K562 (cell line): ENCODE results near the gene ZNF628. TPM values are rescaled to one million over a fixed set of nuclear protein-coding genes. Genes with fewer than 3 reads are reported as not detected.
A peak's percentile ranks its signal among the peaks of the same experiment; 100 is the strongest.

Experiments used
- CBFB ChIP-seq: sonication (generic); formaldehyde crosslinking; IDR thresholded peaks from 2 replicates; pipeline ENCODE4 v1.4.0; 2020; ENCODE audit warnings: mild to moderate bottlenecking, missing genetic modification reagents
- CSDE1 ChIP-seq, 2 experiments: fragments of 450-650 bp; IDR thresholded peaks; 2 replicates each; pipeline ENCODE4 v1.6.1; 2016; ENCODE audit warnings: mild to moderate bottlenecking in 1 of 2
- E2F8 ChIP-seq: fragments of 450-650 bp; IDR thresholded peaks from 2 replicates; pipeline ENCODE4 v1.7.1; 2018; ENCODE audit warnings: mild to moderate bottlenecking, low read depth; ENCODE audit not compliant: partially characterized antibody
- E4F1 ChIP-seq: fragments of 250-450 bp; sonication (Bioruptor Pico); IDR thresholded peaks from 2 replicates; pipeline ENCODE4 v1.5.0; 2021; ENCODE audit warnings: mild to moderate bottlenecking, borderline replicate concordance
- GTF2F1 ChIP-seq: IDR thresholded peaks from 2 replicates; pipeline ENCODE4 v1.6.1; 2011; ENCODE audit warnings: low read depth, low read length, improper control_type of control experiment
- HMGN3 ChIP-seq: IDR thresholded peaks from 2 replicates; pipeline ENCODE4 v1.6.1; 2011; ENCODE audit warnings: borderline replicate concordance, low read depth, mild to moderate bottlenecking, mixed read lengths, low read length; ENCODE audit not compliant: insufficient read length; ENCODE audit errors: extremely low read depth
- MAZ ChIP-seq, 2 experiments: fragments of 450-650 bp in 1 of 2; sonication (generic) in 1 of 2; formaldehyde crosslinking; IDR thresholded peaks in 1 of 2; conservative IDR thresholded peaks in 1 of 2; 2 replicates each; pipeline versions ENCODE4 v1.4.0 to v1.5.0; 2020; ENCODE audit warnings: mild to moderate bottlenecking in 1 of 2, missing genetic modification reagents in 1 of 2
- NKRF ChIP-seq: fragments of 450-650 bp; IDR thresholded peaks from 2 replicates; pipeline ENCODE4 v1.6.1; 2016; ENCODE audit warnings: borderline replicate concordance
- POLR2H ChIP-seq: IDR thresholded peaks from 2 replicates; pipeline ENCODE4 v1.6.1; 2016; ENCODE audit warnings: missing genetic modification characterization, low read depth, mild to moderate bottlenecking, control low read depth, missing compliant biosample characterization, moderate library complexity
- RBM25 ChIP-seq: fragments of 200-400 bp; formaldehyde crosslinking; IDR thresholded peaks from 2 replicates; pipeline ENCODE4 v1.6.1; 2018; ENCODE audit warnings: low read length, low read depth, moderate library complexity; ENCODE audit not compliant: severe bottlenecking
- TAF1 ChIP-seq: IDR thresholded peaks from 2 replicates; pipeline ENCODE4 v1.6.1; 2011; ENCODE audit warnings: mild to moderate bottlenecking, low read length, moderate library complexity; ENCODE audit not compliant: insufficient read depth, control insufficient read depth, severe bottlenecking; ENCODE audit errors: extremely low read depth
- TBL1XR1 ChIP-seq, 2 experiments: IDR thresholded peaks; 2 replicates each; pipeline ENCODE4 v1.6.1; 2012; ENCODE audit warnings: improper control_type of control experiment in 2 of 2, low read length in 2 of 2, mild to moderate bottlenecking in 1 of 2
- TCF3 ChIP-seq: sonication (generic); formaldehyde crosslinking; IDR thresholded peaks from 2 replicates; pipeline ENCODE4 v1.4.0; 2020; ENCODE audit warnings: mild to moderate bottlenecking, missing genetic modification reagents
- ZNF124 ChIP-seq: sonication (generic); formaldehyde crosslinking; IDR thresholded peaks from 2 replicates; pipeline ENCODE4 v1.8.1; 2022; ENCODE audit warnings: missing genetic modification reagents
- ZNF175 ChIP-seq: fragments of 200-800 bp; sonication (Bioruptor generic); IDR thresholded peaks from 2 replicates; pipeline ENCODE4 v1.6.1; 2016; ENCODE audit warnings: low read depth, mild to moderate bottlenecking, missing genetic modification characterization, missing compliant biosample characterization
- ZNF695 ChIP-seq: fragments of 450-650 bp; formaldehyde crosslinking; IDR thresholded peaks from 2 replicates; pipeline ENCODE4 v1.4.0; 2020; ENCODE audit warnings: mild to moderate bottlenecking, moderate library complexity
- polyA plus RNA-seq, 8 experiments: library from polyadenylated mRNA; depleted of rRNA in 4 of 8; stranded (reverse) in 5 of 8; unstranded in 3 of 8; fragments of >200 nt; fragmentation: Nextera tagmentation in 2 of 8; fragmentation: Illumina TruSeq in 1 of 8; extraction: Ambion mirVana in 2 of 8; extraction: Trizol in 1 of 8; gene quantifications; 2 replicates each; pipeline versions ENCODE4 v1.2.1 to v1.2.3, GENCODE V29; 2011 to 2014; ENCODE audit warnings: inconsistent platforms in 1 of 8, missing spikeins in 1 of 8
- total RNA-seq, 7 experiments: library from RNA; depleted of rRNA in 6 of 7; stranded (reverse); fragments of >200 nt in 6 of 7; fragmentation: Illumina TruSeq in 2 of 7; extraction: Trizol in 2 of 7; gene quantifications; 2 replicates each; pipeline versions ENCODE4 v1.2.1 to v1.2.3, GENCODE V29; 2011 to 2021; ENCODE audit warnings: low replicate concordance in 1 of 7
- TF ChIP-seq, protein P1 (sequence below): sonication (generic); formaldehyde crosslinking; IDR thresholded peaks from 2 replicates; pipeline ENCODE4 v1.9.0; 2022; ENCODE audit warnings: mild to moderate bottlenecking, missing genetic modification reagents
- TF ChIP-seq, protein P2 (sequence below), 2 experiments: fragments of 450-650 bp; IDR thresholded peaks; 2 replicates each; pipeline ENCODE4 v1.6.1; 2016

ZNF628 gene
- total and polyA plus RNA-seq, 9 of the 15 experiments (the other 6 are each of a cell fraction or from before 2014, with no cell fraction given): 0.13 to 13.6 (median 2.2) TPM; not detected in 3

DNA sequence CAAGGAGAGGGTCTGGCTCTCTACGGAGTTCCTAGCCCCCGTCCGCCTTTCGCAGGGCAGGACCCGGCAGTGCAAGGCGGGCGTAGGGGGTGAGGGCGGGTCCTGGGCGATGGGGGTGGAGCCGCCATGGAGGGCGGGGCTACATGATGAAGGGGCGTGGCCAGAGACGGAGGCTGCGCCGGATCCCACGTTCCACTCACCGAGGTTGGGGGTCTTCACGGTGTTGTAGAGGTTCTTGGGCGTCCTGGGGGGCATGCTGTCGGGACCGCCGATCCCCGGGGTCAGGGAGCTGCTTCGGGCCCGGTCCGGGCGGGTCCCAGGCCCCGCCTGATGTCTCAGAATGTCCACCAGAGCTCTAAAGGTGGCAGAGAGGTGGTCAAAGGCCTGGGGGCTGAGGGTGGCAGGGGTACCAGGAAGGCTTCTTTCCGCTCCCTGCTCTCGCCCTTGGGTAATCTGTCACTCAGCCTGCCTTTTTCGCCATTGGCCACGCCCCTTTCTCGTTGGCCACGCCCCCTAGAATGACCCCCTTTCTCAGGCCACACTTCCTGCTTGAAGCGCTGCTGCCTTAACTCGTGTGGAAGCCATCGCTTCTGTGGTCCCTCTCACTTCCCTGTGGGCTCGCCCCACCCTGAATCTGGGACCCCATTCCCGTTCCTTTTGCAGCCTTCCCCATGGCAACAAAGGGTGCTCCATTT, 35.9 kb upstream of the ZNF628 start (continued):
- TF ChIP-seq RBM25: no peak
- peak in 1 of 2 experiments; percentile 47; a peak in 1 of 4 replicates for TF ChIP-seq MAZ (CRISPR knock-in tag; conservative IDR thresholded peaks at IDR 0.05 in 1 of 2, IDR thresholded peaks at IDR 0.05 in 1 of 2)
- TF ChIP-seq TBL1XR1 (IDR thresholded peaks at IDR 0.05; ENCODE audit: low read length in 2 of 2): no peak
- no peak for TF ChIP-seq NKRF
- no peak for TF ChIP-seq CSDE1 (IDR thresholded peaks at IDR 0.05)
- no peak for TF ChIP-seq GTF2F1
- TF ChIP-seq HMGN3: no peak
- TF ChIP-seq, protein P1, sequence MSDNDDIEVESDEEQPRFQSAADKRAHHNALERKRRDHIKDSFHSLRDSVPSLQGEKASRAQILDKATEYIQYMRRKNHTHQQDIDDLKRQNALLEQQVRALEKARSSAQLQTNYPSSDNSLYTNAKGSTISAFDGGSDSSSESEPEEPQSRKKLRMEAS (CRISPR knock-in tag): peak; percentile 46
- TF ChIP-seq ZNF695: no peak
- no peak for TF ChIP-seq ZNF175
- no peak for TF ChIP-seq E4F1 (CRISPR knock-in tag)
- TF ChIP-seq ZNF124 (CRISPR knock-in tag): no peak
- TF ChIP-seq CBFB: no peak
- no peak for TF ChIP-seq E2F8
- no peak for TF ChIP-seq TCF3
- TF ChIP-seq TAF1: peak; percentile 77
- TF ChIP-seq, protein P2, sequence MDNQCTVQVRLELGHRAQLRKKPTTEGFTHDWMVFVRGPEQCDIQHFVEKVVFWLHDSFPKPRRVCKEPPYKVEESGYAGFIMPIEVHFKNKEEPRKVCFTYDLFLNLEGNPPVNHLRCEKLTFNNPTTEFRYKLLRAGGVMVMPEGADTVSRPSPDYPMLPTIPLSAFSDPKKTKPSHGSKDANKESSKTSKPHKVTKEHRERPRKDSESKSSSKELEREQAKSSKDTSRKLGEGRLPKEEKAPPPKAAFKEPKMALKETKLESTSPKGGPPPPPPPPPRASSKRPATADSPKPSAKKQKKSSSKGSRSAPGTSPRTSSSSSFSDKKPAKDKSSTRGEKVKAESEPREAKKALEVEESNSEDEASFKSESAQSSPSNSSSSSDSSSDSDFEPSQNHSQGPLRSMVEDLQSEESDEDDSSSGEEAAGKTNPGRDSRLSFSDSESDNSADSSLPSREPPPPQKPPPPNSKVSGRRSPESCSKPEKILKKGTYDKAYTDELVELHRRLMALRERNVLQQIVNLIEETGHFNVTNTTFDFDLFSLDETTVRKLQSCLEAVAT (IDR thresholded peaks at IDR 0.05): no peak
- TF ChIP-seq POLR2H (tag): no peak
